PC-3 (cell line): Measurements from ENCODE around the gene PIEZO2. TPM values are rescaled to one million over a fixed set of nuclear protein-coding genes. Genes with fewer than 3 reads are reported as not detected.

ENCODE experiments used
- ATAC-seq: fragments of 200-7000 bp; cut with Tn5 transposase; 2 replicates; pipeline ENCODE4 v1.9.1; 2020; ENCODE audit warnings: mild to moderate bottlenecking, moderate library complexity
- BruUV-seq: library from RNA; stranded (reverse); fragments of 400-500 nt; replicated peaks from 2 replicates; lab custom pipeline; 2021; lab: Mats Ljungman, UMichigan
- CTCF ChIA-PET: fragments of 300-600 bp; sonication (Branson Sonifier 250); formaldehyde crosslinking; loops from one replicate; lab custom pipeline; 2022; ENCODE audit warnings: antibody characterized with exemption; lab: Charles Lee
- POLR2A ChIA-PET: fragments of 300-600 bp; sonication (Branson Sonifier 250); formaldehyde crosslinking; loops from one replicate; lab custom pipeline; 2022; ENCODE audit warnings: antibody characterized with exemption; ENCODE audit not compliant: unreplicated experiment; lab: Charles Lee
- DNase-seq: peaks from one replicate; pipeline ENCODE4 v3.0.0-alpha.2; 2015
- H2AFZ ChIP-seq: fragments of 300-600 bp; sonication (generic); 2 replicates; pipeline ENCODE4 v1.6.0; 2016; ENCODE audit warnings: antibody characterized with exemption, low read length
- H3F3A ChIP-seq: fragments of 300-600 bp; sonication (generic); one replicate; pipeline ENCODE4 v1.6.0; 2017; ENCODE audit warnings: antibody characterized with exemption, low read length, control low read depth, mild to moderate bottlenecking; ENCODE audit not compliant: unreplicated experiment
- H3K27ac ChIP-seq: fragments of 300-600 bp; sonication (generic); 2 replicates; pipeline ENCODE4 v1.5.1; 2016; ENCODE audit warnings: mild to moderate bottlenecking, low read length
- H3K27me3 ChIP-seq: fragments of 300-600 bp; sonication (generic); 2 replicates; pipeline ENCODE4 v1.6.1; 2016; ENCODE audit warnings: low read length, mixed read lengths
- H3K36me3 ChIP-seq: fragments of 300-600 bp; sonication (generic); 2 replicates; pipeline ENCODE4 v1.6.1; 2016; ENCODE audit warnings: low read depth, mixed run types, low read length, mixed read lengths
- H3K4me1 ChIP-seq: fragments of 300-600 bp; sonication (generic); 2 replicates; pipeline ENCODE4 v1.5.1; 2016; ENCODE audit warnings: low read length; ENCODE audit not compliant: insufficient read depth
- H3K4me2 ChIP-seq: fragments of 300-600 bp; sonication (generic); 2 replicates; pipeline ENCODE4 v1.6.0; 2016; ENCODE audit warnings: low read length
- H3K4me3 ChIP-seq: fragments of 300-600 bp; sonication (generic); 2 replicates; pipeline ENCODE4 v1.5.1; 2016; ENCODE audit warnings: mild to moderate bottlenecking, low read length, mixed read lengths
- H3K79me2 ChIP-seq: fragments of 300-600 bp; sonication (generic); 2 replicates; pipeline ENCODE4 v1.6.1; 2017; ENCODE audit warnings: low read length, mixed read lengths
- H3K9ac ChIP-seq: fragments of 300-600 bp; sonication (generic); 2 replicates; pipeline ENCODE4 v1.6.0; 2016; ENCODE audit warnings: mild to moderate bottlenecking, low read length
- H3K9me2 ChIP-seq: fragments of 300-600 bp; sonication (generic); replicated peaks from 2 replicates; pipeline ENCODE4 v1.6.1; 2016; ENCODE audit warnings: mixed run types, low read length, mixed read lengths
- H3K9me3 ChIP-seq: fragments of 300-600 bp; sonication (generic); 2 replicates; pipeline ENCODE4 v1.6.1; 2016; ENCODE audit warnings: low read length, mixed read lengths
- H4K20me1 ChIP-seq: fragments of 300-600 bp; sonication (generic); 2 replicates; pipeline ENCODE4 v1.6.1; 2016; ENCODE audit warnings: low read length, mixed read lengths
- CTCF ChIP-seq: fragments of 300-600 bp; sonication (generic); conservative IDR thresholded peaks from 2 replicates; pipeline ENCODE4 v1.5.1; 2017; ENCODE audit warnings: antibody characterized with exemption, low read depth, mild to moderate bottlenecking, low read length
- EZH2 ChIP-seq: fragments of 300-600 bp; sonication (generic); IDR thresholded peaks from one replicate; pipeline ENCODE4 v1.6.1; 2017; ENCODE audit warnings: antibody characterized with exemption, mild to moderate bottlenecking, low read length; ENCODE audit not compliant: unreplicated experiment
- EZH2phosphoT487 ChIP-seq: fragments of 300-600 bp; sonication (generic); IDR thresholded peaks from 2 replicates; pipeline ENCODE4 v1.6.1; 2018; ENCODE audit warnings: mild to moderate bottlenecking, antibody characterized with exemption, low read length, borderline replicate concordance
- intact Hi-C: fragments of 100-400 bp; cut with micrococcal nuclease; formaldehyde crosslinking; loops from 2 replicates; pipeline ENCODE4 v1.9.0; 2023
- total RNA-seq: library from RNA; depleted of rRNA; stranded (reverse); fragments of >200 nt; gene quantifications from 2 replicates; pipeline ENCODE4 v1.2.3, GENCODE V29; 2014

Gene PIEZO2
- total RNA-seq, 1 experiment from 2014 or later, result not detected

GRCh38 chr18:11113046-11113548 lies 36.3 kb downstream of the PIEZO2 start:
- Histone ChIP-seq H3K4me1 (no peaks in the 10 kb centered on the region), H3K9me2 (no peaks in the 10 kb centered on the region), H3F3A (no peaks in the 10 kb centered on the region), H3K36me3 (no peaks in the 10 kb centered on the region), H2AFZ (no peak overlapping the region), H3K9ac (no peak overlapping the region), H3K79me2 (no peaks in the 10 kb centered on the region), H3K27ac (no peak overlapping the region), H3K27me3 (peaks cover 72% of the 10 kb centered on the region), H4K20me1 (no peaks in the 10 kb centered on the region), H3K9me3 (no peaks in the 10 kb centered on the region), H3K4me3 (no peak overlapping the region), H3K4me2 (no peak overlapping the region)
- DNase-seq (no peak), ATAC-seq (no peak)
- ChIA-PET POLR2A (no interaction called here), CTCF (no interaction called here)
- TF ChIP-seq CTCF (no peak), EZH2 (no peak), EZH2phosphoT487 (no peak)
- intact Hi-C loops, result no loop called here
- no TSS peak for BruUV-seq

- H3K27ac ChIP-seq, result no peak overlapping the region
- H4K20me1 ChIP-seq, result no peaks in the 10 kb centered on the region
- H3K36me3 ChIP-seq, result no peaks in the 10 kb centered on the region
- H3K9ac ChIP-seq, result no peak overlapping the region
- no peaks in the 10 kb centered on the region for H3K9me3 ChIP-seq
- H3K27me3 ChIP-seq, result peaks cover 72% of the 10 kb centered on the region
- no peak overlapping the region for H3K4me3 ChIP-seq
- TF ChIP-seq EZH2 (no peak), CTCF (no peak), EZH2phosphoT487 (no peak)
- intact Hi-C loops, result no loop called here
- no peaks in the 10 kb centered on the region for H3F3A ChIP-seq
- ChIA-PET CTCF (no interaction called here), POLR2A (no interaction called here)
- H3K4me1 ChIP-seq, result no peaks in the 10 kb centered on the region
- no peak overlapping the region for H3K4me2 ChIP-seq
- no peak overlapping the region for H2AFZ ChIP-seq
- DNase-seq (no peak), ATAC-seq (no peak)
- no peaks in the 10 kb centered on the region for H3K9me2 ChIP-seq
- no peaks in the 10 kb centered on the region for H3K79me2 ChIP-seq
- no TSS peak for BruUV-seq
These were observed 37.1 kb downstream of the PIEZO2 start for GRCh38 chr18:11112286-11112685.

- POLR2A ChIA-PET, result no interaction called here
- Histone ChIP-seq H3K79me2 (no peaks in the 10 kb centered on the region), H3K9ac (no peak overlapping the region), H3K4me2 (no peak overlapping the region), H3F3A (no peaks in the 10 kb centered on the region), H4K20me1 (no peaks in the 10 kb centered on the region), H3K9me3 (no peaks in the 10 kb centered on the region), H3K27ac (no peak overlapping the region), H2AFZ (no peak overlapping the region), H3K9me2 (no peaks in the 10 kb centered on the region), H3K4me1 (no peaks in the 10 kb centered on the region), H3K27me3 (peaks cover 70% of the 10 kb centered on the region), H3K36me3 (no peaks in the 10 kb centered on the region), H3K4me3 (no peak overlapping the region)
- ATAC-seq, result no peak
- intact Hi-C loops, result no loop called here
- no peak for DNase-seq
- TF ChIP-seq EZH2phosphoT487 (no peak), CTCF (no peak), EZH2 (no peak)
- BruUV-seq, result no TSS peak
- CTCF ChIA-PET, result no interaction called here
These were observed 38.9 kb downstream of the PIEZO2 start for GRCh38 chr18:11110509-11110908.
